Esophagus muscularis mucosa (tissue), 4 donors: Measurements from ENCODE around the gene CELF2. TPM values are rescaled to one million over a fixed set of nuclear protein-coding genes. Genes with fewer than 3 reads are reported as not detected.

Source experiments
- DNase-seq: peaks from one replicate; pipeline ENCODE4 v3.0.0-alpha.2; 2017; ENCODE audit errors: extremely low spot score
- H3K27ac ChIP-seq, 4 donors: fragments of 200-600 bp; sonication (generic); replicated peaks in 1 of 4; 1 replicate in 3 of 4; 2 replicates in 1 of 4; pipeline ENCODE4 v1.5.1; 2016 to 2019; ENCODE audit warnings: mild to moderate bottlenecking in 1 of 4
- H3K27me3 ChIP-seq, 4 donors: fragments of 200-600 bp; sonication (generic); one replicate each; pipeline versions ENCODE4 v1.5.1 to v1.6.0; 2016 to 2019
- H3K36me3 ChIP-seq, 4 donors: fragments of 200-600 bp; sonication (generic); one replicate each; pipeline ENCODE4 v1.5.1; 2016 to 2019
- H3K4me1 ChIP-seq, 4 donors: fragments of 200-600 bp; sonication (generic); one replicate each; pipeline ENCODE4 v1.5.1; 2016 to 2019
- H3K4me3 ChIP-seq, 4 donors: fragments of 200-600 bp; sonication (generic); 1 replicate in 2 of 4; 2 replicates in 2 of 4; pipeline ENCODE4 v1.5.1; 2016 to 2019; ENCODE audit warnings: mild to moderate bottlenecking in 4 of 4, moderate library complexity in 1 of 4
- H3K9me3 ChIP-seq, 4 donors: fragments of 200-600 bp; sonication (generic); 1 replicate in 3 of 4; 2 replicates in 1 of 4; pipeline ENCODE4 v1.5.1; 2016 to 2019
- CTCF ChIP-seq, 3 experiments: fragments of 200-600 bp in 2 of 3; fragments of 450-650 bp in 1 of 3; sonication (generic) in 2 of 3; IDR thresholded peaks; one replicate each; pipeline ENCODE4 v1.5.1; 2017 to 2019; ENCODE audit warnings: antibody characterized with exemption in 3 of 3, mild to moderate bottlenecking in 2 of 3, moderate library complexity in 1 of 3
- EP300 ChIP-seq: sonication (generic); formaldehyde crosslinking; IDR thresholded peaks from one replicate; pipeline ENCODE4 v1.6.1; 2017; ENCODE audit warnings: antibody characterized with exemption
- POLR2A ChIP-seq: fragments of 450-650 bp; IDR thresholded peaks from one replicate; pipeline ENCODE4 v1.6.1; 2017; ENCODE audit warnings: antibody characterized with exemption, moderate library complexity, mild to moderate bottlenecking, low read depth
- POLR2AphosphoS5 ChIP-seq, 2 donors: sonication (generic); formaldehyde crosslinking; IDR thresholded peaks; one replicate each; pipeline ENCODE4 v1.6.1; 2017; ENCODE audit warnings: antibody characterized with exemption in 2 of 2
- WGBS: methylation state at CpG from one replicate; pipeline ENCODE4 v1.1.5; 2018; 5-methylcytosine and 5-hydroxymethylcytosine counted together
- intact Hi-C: fragments of 100-400 bp; cut with DNase I; formaldehyde crosslinking; loops from one replicate; pipeline ENCODE4 v1.15.1; 2023
- total RNA-seq, 4 donors: library from RNA; depleted of rRNA; stranded (reverse); fragments of >200 nt; gene quantifications; one replicate each; pipeline versions ENCODE4 v1.1.0 to v1.2.1, GENCODE V29; 2016

Gene CELF2
- total RNA-seq, 4 donors from 2014 or later: 81.8 to 128 (median 104) TPM

DNA sequence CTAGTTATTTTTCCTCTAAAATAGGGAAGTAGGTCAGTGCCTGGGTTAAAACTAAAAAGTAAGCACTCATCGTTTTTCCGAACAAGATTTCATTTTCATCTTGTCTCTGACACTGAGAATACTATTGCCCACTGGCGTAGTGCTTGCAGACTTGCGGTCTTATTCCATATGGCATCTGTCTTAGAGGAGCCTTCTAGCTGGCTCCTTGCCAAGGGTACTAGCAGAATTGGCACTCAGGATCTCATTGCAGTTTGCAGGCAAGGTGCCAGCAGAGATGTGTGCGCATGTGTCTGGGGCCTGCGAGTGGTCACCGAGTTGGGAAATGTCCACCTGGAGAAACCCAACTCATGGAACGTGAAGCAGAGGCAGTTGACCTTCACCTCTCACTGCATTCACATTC, 143.4 kb downstream of the CELF2 start:
- Histone ChIP-seq H3K4me1 (peaks cover 60 to 82% (median 74%) of the 10 kb centered on the region in 4 donors), H3K27me3 (no peaks in the 10 kb centered on the region), H3K9me3 (no peaks in the 10 kb centered on the region), H3K4me3 (no peak overlapping the region), H3K36me3 (no peaks in the 10 kb centered on the region), H3K27ac (peak overlapping the region; percentile 43 to 93 (median 86))
- TF ChIP-seq POLR2A (no peak), CTCF (IDR thresholded peaks at IDR 0.05) (no peak), EP300 (no peak), POLR2AphosphoS5 (IDR thresholded peaks at IDR 0.05) (peak in 1 of 2 donors; percentile 42)
- no peak for DNase-seq
- intact Hi-C loops: loop anchor here (10.0 kb wide), 2 partner anchors 116 to 236 kb away; no protein-coding TSS in a partner anchor
- WGBS: 57% methylated on average over 7 of the region's 8 CpGs

GRCh38 chr10:11161910-11162309, 144.2 kb downstream of the CELF2 start:
- Histone ChIP-seq H3K9me3 (no peaks in the 10 kb centered on the region), H3K27me3 (no peaks in the 10 kb centered on the region), H3K4me1 (peaks cover 66 to 88% (median 82%) of the 10 kb centered on the region in 4 donors), H3K36me3 (no peaks in the 10 kb centered on the region), H3K27ac (peak overlapping the region; percentile 85 to 93 (median 88)), H3K4me3 (no peak overlapping the region)
- WGBS: 95% methylated on average over 10 of the region's 10 CpGs
- TF ChIP-seq POLR2AphosphoS5 (IDR thresholded peaks at IDR 0.05): no peak
- TF ChIP-seq CTCF (IDR thresholded peaks at IDR 0.05): no peak
- TF ChIP-seq POLR2A: no peak
- no peak for TF ChIP-seq EP300
- DNase-seq: no peak
- intact Hi-C loops: loop anchor here (10.0 kb wide), 2 partner anchors 117 to 237 kb away; no protein-coding TSS in a partner anchor

GRCh38 chr10:11162828-11163599, 145.3 kb downstream of the CELF2 start:
- DNase-seq: no peak
- intact Hi-C loops: loop anchor here (10.0 kb wide), 2 partner anchors 118 to 238 kb away; no protein-coding TSS in a partner anchor
- WGBS: 44% methylated on average over 10 of the region's 10 CpGs
- no peaks in the 10 kb centered on the region for H3K9me3 ChIP-seq
- H3K36me3 ChIP-seq: no peaks in the 10 kb centered on the region
- H3K27me3 ChIP-seq: no peaks in the 10 kb centered on the region
- H3K27ac ChIP-seq: peak overlapping the region; percentile 85 to 93 (median 88)
- TF ChIP-seq POLR2A (no peak), CTCF (IDR thresholded peaks at IDR 0.05) (no peak), POLR2AphosphoS5 (IDR thresholded peaks at IDR 0.05) (peak; percentile 54 to 59), EP300 (peak; percentile 16)
- H3K4me3 ChIP-seq: peak overlapping the region in 3 of 4 donors; percentile 71 to 89 (median 75)
- H3K4me1 ChIP-seq: peaks cover 58 to 92% (median 88%) of the 10 kb centered on the region in 4 donors

DNA sequence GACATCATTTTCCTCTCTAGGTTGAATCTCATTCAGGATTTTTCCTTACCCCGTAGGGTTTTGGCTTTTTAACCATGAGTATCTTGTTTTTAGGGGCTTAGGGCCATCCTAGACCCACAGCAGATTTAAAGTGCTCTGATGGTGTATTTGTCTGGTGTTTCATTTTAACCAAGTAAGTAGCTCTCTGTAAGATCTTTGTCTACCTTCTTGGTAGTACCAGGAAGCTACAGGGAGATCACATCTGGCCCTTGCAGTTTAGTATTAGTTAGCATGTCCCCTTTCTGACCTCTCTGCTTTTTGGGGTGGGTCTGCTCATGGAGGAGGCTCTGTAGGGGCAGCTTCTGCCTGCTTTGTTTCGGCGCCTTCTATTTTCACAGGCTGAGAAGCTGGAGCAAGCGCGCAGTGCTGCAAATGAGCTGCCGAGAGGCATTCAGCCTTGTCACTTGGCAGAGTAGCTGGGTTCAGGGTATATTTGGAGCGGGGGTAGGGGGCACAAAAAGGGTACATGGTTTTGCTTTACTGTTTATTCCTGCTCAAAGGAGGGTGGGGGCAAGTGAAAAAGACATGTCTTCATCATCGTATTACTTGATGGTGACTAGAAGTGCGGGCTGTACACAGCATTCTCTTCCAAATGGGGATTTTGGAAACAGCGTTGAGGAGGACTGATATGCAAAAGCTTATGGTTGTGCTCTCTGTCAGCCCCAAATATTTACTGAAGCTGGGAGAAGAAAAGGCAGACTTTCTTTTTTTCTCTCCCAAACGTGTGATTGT, 146.3 kb downstream of the CELF2 start:
- Histone ChIP-seq H3K9me3 (no peaks in the 10 kb centered on the region), H3K27me3 (no peaks in the 10 kb centered on the region), H3K36me3 (no peaks in the 10 kb centered on the region), H3K4me3 (peak overlapping the region; percentile 71 to 89 (median 82)), H3K4me1 (peaks cover 59 to 92% (median 88%) of the 10 kb centered on the region in 4 donors), H3K27ac (peak overlapping the region; percentile 85 to 93 (median 88))
- intact Hi-C loops: loop anchor here (10.0 kb wide), 2 partner anchors 119 to 239 kb away; no protein-coding TSS in a partner anchor
- DNase-seq: no peak
- no peak for TF ChIP-seq POLR2A
- TF ChIP-seq CTCF (IDR thresholded peaks at IDR 0.05): no peak
- no peak for TF ChIP-seq EP300
- TF ChIP-seq POLR2AphosphoS5 (IDR thresholded peaks at IDR 0.05): no peak
- 25% methylated on average over 11 of the region's 11 CpGs for WGBS
